Measurements from ENCODE around the gene PGM1. TPM values are rescaled to one million over a fixed set of nuclear protein-coding genes. Genes with fewer than 3 reads are reported as not detected.

The PGM1 gene
- 100 to 1,000 TPM in 1 of 3 donors, 10 to 100 TPM in 2; 59.0 to 130 (median 80.1) TPM for total RNA-seq

GRCh38 chr1:63593303-63593885, at the start of gene PGM1:
PGM1 (plus strand) TSS chr1:63593411; CDS start chr1:63593489, 78 bp downstream.
- H3K9me3 ChIP-seq, result no peaks in the 10 kb centered on the region
- H3K27me3 ChIP-seq, result no peaks in the 10 kb centered on the region
- TF ChIP-seq POLR2A (IDR thresholded peaks at IDR 0.05) (no peak), CTCF (IDR thresholded peaks at IDR 0.05) (no peak), POLR2AphosphoS5 (IDR thresholded peaks at IDR 0.05) (no peak)
- H3K27ac ChIP-seq, result peak within 1 kb of the TSS; percentile 97
- intact Hi-C loops (cut with DNase I; ENCODE audit: low total_unique reads), result no loop called here
- no peaks in the 10 kb centered on the region for H3K4me1 ChIP-seq
- peak within 1 kb of the TSS; percentile 78 to 92 (median 82) for H3K4me3 ChIP-seq
- H3K36me3 ChIP-seq, result no peaks in the 10 kb centered on the region
- peak; percentile 61 to 70 for DNase-seq (ENCODE audit: low spot score in 2 of 2)

- intact Hi-C loops (cut with DNase I; ENCODE audit: low total_unique reads), result no loop called here
- Histone ChIP-seq H3K4me1 (no peaks in the 10 kb centered on the region), H3K36me3 (no peaks in the 10 kb centered on the region)
These were observed 47.4 kb upstream of the PGM1 start for GRCh38 chr1:63545780-63546179.

GRCh38 chr1:63547621-63548294, 45.5 kb upstream of the PGM1 start:
- Histone ChIP-seq H3K4me3 (no peak overlapping the region), H3K27ac (peak overlapping the region; percentile 52 to 81), H3K27me3 (no peaks in the 10 kb centered on the region), H3K4me1 (no peaks in the 10 kb centered on the region), H3K9me3 (no peaks in the 10 kb centered on the region), H3K36me3 (no peaks in the 10 kb centered on the region)
- peak in 1 of 2 donors; percentile 60 for DNase-seq (ENCODE audit: low spot score in 2 of 2)
- TF ChIP-seq CTCF (IDR thresholded peaks at IDR 0.05), result no peak
- TF ChIP-seq POLR2AphosphoS5 (IDR thresholded peaks at IDR 0.05), result peak in 1 of 3 donors; percentile 10
- intact Hi-C loops (cut with DNase I; ENCODE audit: low total_unique reads), result no loop called here

More at GRCh38 chr1:63545780-63546179, 47.4 kb upstream of the PGM1 start:
- H3K27ac ChIP-seq, result no peak overlapping the region
- H3K9me3 ChIP-seq, result no peaks in the 10 kb centered on the region
- H3K4me3 ChIP-seq, result no peak overlapping the region
- H3K27me3 ChIP-seq, result no peaks in the 10 kb centered on the region
- TF ChIP-seq POLR2A (IDR thresholded peaks at IDR 0.05), result no peak
- no peak for TF ChIP-seq CTCF (IDR thresholded peaks at IDR 0.05)
- TF ChIP-seq POLR2AphosphoS5 (IDR thresholded peaks at IDR 0.05), result no peak
- DNase-seq (ENCODE audit: low spot score in 2 of 2), result no peak

- Histone ChIP-seq H3K4me3 (no peak overlapping the region), H3K9me3 (no peaks in the 10 kb centered on the region), H3K27ac (peak overlapping the region; percentile 52 to 81), H3K36me3 (no peaks in the 10 kb centered on the region), H3K4me1 (no peaks in the 10 kb centered on the region), H3K27me3 (no peaks in the 10 kb centered on the region)
- TF ChIP-seq CTCF (IDR thresholded peaks at IDR 0.05) (no peak), POLR2A (IDR thresholded peaks at IDR 0.05) (no peak), POLR2AphosphoS5 (IDR thresholded peaks at IDR 0.05) (no peak)
- DNase-seq (ENCODE audit: low spot score in 2 of 2), result no peak
- intact Hi-C loops (cut with DNase I; ENCODE audit: low total_unique reads), result no loop called here
These were observed 44.9 kb upstream of the PGM1 start for GRCh38 chr1:63548303-63548702.

GRCh38 chr1:63548877-63549276, 44.3 kb upstream of the PGM1 start:
- H3K4me1 ChIP-seq, result no peaks in the 10 kb centered on the region
- no peak for DNase-seq (ENCODE audit: low spot score in 2 of 2)
- H3K27me3 ChIP-seq, result no peaks in the 10 kb centered on the region
- intact Hi-C loops (cut with DNase I; ENCODE audit: low total_unique reads), result no loop called here
- no peaks in the 10 kb centered on the region for H3K36me3 ChIP-seq
- H3K27ac ChIP-seq, result peak overlapping the region; percentile 15 to 52
- no peaks in the 10 kb centered on the region for H3K9me3 ChIP-seq
- TF ChIP-seq POLR2AphosphoS5 (IDR thresholded peaks at IDR 0.05) (no peak), POLR2A (IDR thresholded peaks at IDR 0.05) (no peak), CTCF (IDR thresholded peaks at IDR 0.05) (no peak)
- H3K4me3 ChIP-seq, result no peak overlapping the region

All from breast epithelium (tissue), 4 donors.